GM21786 (cell line): ENCODE measurements around the gene TAP1.

ENCODE experiments used
- ATAC-seq: cut with Tn5 transposase; IDR thresholded peaks from one replicate; pipeline ENCODE4 v1.9.1; 2021; ENCODE audit not compliant: unreplicated experiment

The TAP1 gene

GRCh38 chr6:32840604-32841246 is 12.8 kb downstream of the TAP1 start:
- no peak for ATAC-seq

- no peak for ATAC-seq
Measured at GRCh38 chr6:32839356-32839755, 14.1 kb downstream of the TAP1 start.

DNA sequence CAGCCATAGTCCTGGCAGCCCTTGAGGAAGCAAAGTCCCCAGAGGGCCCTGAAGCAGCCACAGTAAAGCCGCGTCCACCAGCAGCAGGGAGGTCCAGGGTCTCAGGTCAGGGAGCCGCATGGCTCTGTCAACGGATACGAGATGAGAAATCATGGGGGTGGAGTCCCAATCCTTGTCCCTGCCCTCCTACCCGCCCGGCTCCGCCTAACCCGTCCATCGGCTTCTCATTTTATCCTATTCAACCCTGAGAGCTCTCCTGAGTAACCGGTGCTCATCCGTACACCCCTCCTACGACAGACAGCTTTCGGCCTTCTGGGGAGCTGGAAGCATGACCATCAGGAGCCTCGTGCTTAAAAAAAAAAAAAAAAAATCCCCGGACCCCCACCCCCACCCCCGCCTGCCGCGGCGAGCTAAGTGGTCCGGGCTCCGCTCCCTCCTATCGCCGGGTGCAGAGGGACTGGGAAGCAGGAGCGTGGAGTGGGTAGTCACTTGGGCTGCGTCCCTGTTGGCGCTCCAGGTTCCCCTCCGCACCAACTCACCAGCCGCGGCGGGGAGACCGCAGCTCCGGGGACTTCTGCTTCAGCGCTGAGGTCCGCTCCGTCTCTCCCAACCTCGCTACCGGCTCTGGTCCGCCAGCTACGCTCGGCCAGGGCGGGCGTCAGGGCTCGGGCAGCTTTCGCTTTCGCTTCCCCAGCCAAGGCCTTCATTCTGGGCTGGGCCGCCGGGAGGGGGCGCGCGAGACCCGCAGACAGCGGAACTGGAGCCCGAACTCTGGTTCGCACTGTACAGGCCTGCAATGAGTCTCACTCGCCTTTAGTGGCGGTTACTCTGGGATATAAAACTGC is 15.2 kb downstream of the TAP1 start, which contains the start of gene TAP2:
TSS of gene TAP2 (minus strand) at position 626 of the 845 bp plus-strand sequence. CDS start at position 120, 506 bp downstream.
- ATAC-seq: peak; percentile 70

- no peak for ATAC-seq
Measured at GRCh38 chr6:32837651-32838113, 15.8 kb downstream of the TAP1 start.

DNA sequence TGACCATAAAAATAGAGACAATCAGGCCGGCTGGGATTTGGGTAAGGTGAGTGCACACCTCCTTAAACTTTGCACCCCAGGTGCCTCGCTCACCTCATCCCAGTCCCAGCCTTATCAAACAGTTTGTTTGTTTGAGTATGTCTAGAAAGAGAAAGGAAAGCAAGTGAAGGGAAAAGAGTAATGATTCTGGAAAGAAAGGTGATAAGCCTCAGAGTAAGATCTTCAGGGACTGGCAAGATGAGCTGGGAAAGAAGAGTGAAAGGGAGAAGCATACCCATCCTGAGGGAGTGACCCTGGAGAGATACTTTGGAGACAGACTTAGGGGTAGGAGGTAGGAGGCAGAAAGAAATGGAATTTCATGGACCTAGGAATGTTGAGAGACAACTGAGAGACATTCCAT is 16.6 kb downstream of the TAP1 start:
- no peak for ATAC-seq

DNA sequence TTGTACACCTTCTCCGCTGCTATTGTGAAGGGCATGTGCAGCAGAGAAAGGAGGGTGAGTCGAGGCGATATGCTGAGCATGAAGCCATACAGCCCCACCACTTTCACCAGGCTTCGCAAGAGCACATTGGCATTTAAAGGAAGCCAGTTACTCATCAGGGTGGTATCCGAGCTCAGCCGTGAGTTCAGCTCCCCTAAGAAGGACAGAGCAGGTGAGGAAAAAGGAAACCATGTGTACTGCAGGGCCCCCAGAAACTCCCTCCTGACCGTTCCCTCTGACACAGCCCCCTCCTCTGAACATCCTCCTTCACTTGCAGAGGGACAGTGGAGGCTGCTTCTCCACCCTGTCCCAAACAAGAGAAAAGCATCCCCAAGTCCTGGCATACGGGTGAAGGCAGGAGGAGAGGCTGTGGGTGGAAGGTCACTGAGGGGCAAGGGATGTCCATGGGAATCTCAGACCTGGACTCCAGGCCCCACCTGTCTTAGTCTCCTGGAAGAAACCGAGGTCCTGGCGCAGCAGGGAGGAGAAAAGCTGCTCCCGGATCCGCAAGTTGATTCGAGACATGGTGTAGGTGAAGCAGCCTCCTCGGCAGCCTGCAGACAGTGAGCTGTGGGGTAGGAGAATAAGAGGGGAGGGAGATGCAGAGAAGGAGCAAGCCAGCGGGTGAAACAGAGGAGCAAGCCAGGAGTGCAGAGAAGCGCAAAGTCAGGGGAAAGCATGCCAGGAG is 18.2 kb downstream of the TAP1 start:
- no peak for ATAC-seq

- no peak for ATAC-seq
Measured at GRCh38 chr6:32833664-32834063, 19.8 kb downstream of the TAP1 start.

GRCh38 chr6:32832535-32832934 is 21.0 kb downstream of the TAP1 start:
- no peak for ATAC-seq

GRCh38 chr6:32830936-32831335 is 22.6 kb downstream of the TAP1 start:
- ATAC-seq: no peak

GRCh38 chr6:32830017-32830416 is 23.5 kb downstream of the TAP1 start:
- ATAC-seq: no peak

GRCh38 chr6:32829495-32829894 is 24.0 kb downstream of the TAP1 start:
- no peak for ATAC-seq

- ATAC-seq: no peak
Measured at GRCh38 chr6:32827025-32827424, 26.5 kb downstream of the TAP1 start.

DNA sequence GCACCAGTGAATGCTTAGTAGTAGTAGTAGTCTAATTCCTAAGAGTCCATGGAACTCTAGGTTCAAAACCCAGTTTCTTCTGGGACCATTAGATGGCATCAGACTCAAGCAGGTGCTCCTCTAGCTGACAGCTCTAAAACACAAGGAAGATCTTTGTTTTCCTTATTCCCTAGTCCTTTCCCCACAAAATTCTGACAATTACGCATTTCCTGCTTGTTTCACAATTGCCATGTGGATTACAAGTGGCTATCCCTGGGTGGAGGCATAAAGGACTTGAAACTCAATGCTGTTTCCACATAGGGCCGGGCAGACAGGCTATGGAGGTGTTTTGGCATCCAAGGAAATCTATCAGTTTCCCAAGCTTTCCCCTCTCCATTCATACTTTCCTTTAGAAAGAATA is 27.5 kb downstream of the TAP1 start:
- ATAC-seq: no peak

DNA sequence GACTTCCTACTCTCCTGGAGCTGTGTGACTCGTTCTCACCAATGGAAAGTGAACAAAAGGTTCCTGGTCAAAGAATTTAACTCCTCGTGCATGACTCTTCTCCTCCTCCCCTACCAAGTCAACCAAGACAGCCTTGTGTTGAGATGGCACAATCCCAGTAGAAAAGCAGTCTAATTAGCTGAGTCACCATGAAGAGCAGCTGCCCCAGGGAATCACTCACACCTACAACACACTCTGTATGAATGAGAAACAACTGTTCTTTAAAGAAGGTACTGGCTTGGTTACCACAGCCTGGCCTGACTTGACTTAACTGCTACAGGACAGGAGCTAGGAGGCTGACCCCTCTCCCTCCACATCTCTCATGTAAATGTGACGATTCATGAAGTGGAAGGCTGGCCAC is 33.8 kb downstream of the TAP1 start:
- no peak for ATAC-seq

GRCh38 chr6:32818867-32819266 is 34.6 kb downstream of the TAP1 start:
- ATAC-seq: no peak

- ATAC-seq: peak; percentile 58
Measured at GRCh38 chr6:32816746-32817204, 36.7 kb downstream of the TAP1 start, which contains the start of gene HLA-DOB. TSS of gene HLA-DOB (minus strand) at chr6:32817002. CDS start at chr6:32816951, 51 bp downstream.

DNA sequence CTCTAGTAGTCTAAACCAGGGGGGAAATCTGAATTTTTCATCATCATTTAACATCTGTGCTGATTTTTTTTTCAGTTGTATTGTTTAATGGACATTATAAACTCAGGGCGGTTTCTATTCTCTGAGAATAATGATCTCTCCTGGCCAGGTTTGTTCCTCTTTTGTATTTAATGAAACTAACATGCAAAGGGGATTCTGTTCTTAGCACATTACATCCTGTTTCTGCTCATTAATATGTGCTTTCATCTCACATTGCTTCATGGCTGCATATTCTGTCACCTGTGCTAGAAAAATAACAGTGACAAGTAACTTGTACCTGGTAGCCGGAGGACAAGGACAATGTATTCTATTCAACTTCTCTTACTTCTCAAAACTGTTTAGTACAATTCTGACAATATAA is 37.5 kb downstream of the TAP1 start:
- ATAC-seq: no peak

- ATAC-seq: no peak
Measured at GRCh38 chr6:32815115-32815514, 38.4 kb downstream of the TAP1 start.

GRCh38 chr6:32814145-32814544 is 39.4 kb downstream of the TAP1 start:
- no peak for ATAC-seq

- ATAC-seq: no peak
Measured at GRCh38 chr6:32809171-32809570, 44.3 kb downstream of the TAP1 start.

DNA sequence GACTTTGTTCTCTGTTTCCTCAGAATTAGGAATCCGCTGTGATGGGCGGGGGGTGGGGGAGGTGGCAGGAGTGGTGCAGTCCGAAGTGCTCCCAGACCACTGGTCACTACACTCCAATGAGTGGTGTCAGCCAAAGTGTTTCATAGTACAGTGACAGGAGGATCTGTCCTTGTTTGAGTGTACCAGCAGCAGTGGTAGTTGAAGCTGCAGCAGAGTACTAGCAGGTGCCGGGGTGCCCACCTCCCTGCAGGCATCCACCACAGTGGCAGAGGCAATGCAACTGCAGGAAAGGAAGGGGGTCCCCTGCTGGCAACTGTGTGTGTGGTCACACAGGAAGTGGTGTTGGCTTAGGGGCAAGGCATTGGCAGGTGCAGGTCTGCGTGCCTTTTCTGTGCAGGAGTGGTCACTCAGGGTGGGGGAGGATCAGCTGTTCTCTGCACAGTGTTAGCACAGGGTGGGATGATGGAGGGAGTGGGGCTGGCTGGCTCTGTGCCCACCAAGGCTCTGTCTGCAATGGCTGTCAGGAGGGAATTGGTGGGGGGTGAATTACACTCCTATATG is 46.4 kb downstream of the TAP1 start:
- no peak for ATAC-seq
